AG10803 (cell line): ENCODE data around the gene FCAMR.

ENCODE experiments used
- DNase-seq: peaks from one replicate; pipeline ENCODE4 v3.0.0; 2010; ENCODE audit warnings: low read depth
- H3K4me3 ChIP-seq: 2 replicates; pipeline ENCODE4 v1.5.1; 2011; ENCODE audit warnings: mild to moderate bottlenecking, low read length, control low read depth
- CTCF ChIP-seq: conservative IDR thresholded peaks from 2 replicates; pipeline ENCODE4 v1.5.1; 2011; ENCODE audit warnings: mild to moderate bottlenecking, low read length, control low read depth, inconsistent platforms

FCAMR gene

DNA sequence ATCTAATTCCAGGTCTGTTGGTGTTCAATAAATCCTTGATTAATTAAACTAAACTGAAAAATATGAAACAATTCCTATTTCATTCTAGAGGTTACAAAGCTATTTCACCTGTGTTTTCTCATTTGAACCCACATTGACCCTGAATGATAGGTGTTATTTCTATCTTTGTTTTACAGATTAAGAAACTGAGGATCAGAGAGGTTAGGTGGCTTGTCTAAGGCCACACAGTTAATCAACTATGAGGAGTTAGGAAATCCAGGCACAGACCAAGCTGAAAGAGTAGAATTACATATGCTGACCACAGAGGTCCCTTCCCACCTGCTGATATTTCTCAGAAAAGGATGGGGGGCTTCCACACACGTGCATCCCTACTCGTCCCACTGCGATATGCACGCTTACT, 24.5 kb downstream of the FCAMR start:
- DNase-seq: no peak
- H3K4me3 ChIP-seq: no peak overlapping the region
- TF ChIP-seq CTCF: no peak

DNA sequence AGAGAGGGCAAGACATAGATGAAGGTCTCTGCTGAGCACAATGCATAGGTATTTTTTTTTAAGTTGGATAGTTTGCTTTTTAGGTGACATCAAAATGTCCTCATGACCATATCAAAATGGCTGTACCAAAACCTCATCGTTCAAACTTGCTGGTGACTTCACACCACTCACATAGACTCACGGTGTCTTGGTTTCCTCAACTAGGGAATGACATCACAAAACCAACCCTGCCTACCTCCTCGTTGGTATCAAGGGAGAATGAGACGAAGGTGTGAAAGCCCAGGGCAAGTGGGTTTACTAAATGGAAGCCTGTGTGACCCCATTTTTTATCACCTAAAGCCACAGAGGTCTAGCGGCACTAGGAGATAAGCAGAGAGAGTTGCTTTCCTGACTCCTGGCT, 25.6 kb downstream of the FCAMR start:
- no peak for DNase-seq
- no peak overlapping the region for H3K4me3 ChIP-seq
- no peak for TF ChIP-seq CTCF

GRCh38 chr1:206941766-206942418, 28.4 kb downstream of the FCAMR start:
- no peak for TF ChIP-seq CTCF
- H3K4me3 ChIP-seq: no peak overlapping the region
- DNase-seq: no peak

DNA sequence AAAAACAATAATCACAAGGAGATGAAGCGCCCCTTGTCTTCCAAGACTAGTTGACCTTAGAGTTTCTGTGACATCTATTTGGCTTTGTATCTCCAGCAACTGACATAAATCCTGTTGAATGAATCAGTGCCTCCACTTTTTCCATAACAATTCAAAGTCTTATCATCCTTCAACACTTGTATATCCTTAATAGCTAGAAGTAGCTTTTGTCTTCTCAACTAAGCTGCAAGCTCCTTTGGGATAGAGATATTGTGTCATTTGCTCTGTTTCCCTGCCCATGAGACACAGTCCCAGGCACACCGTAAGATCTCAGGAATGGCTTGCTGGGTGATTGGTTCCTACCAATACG, 29.7 kb downstream of the FCAMR start:
- no peak for TF ChIP-seq CTCF
- no peak overlapping the region for H3K4me3 ChIP-seq
- no peak for DNase-seq

GRCh38 chr1:206939841-206940587, 30.2 kb downstream of the FCAMR start:
- no peak for TF ChIP-seq CTCF
- no peak for DNase-seq
- H3K4me3 ChIP-seq: no peak overlapping the region

- TF ChIP-seq CTCF: no peak
- no peak for DNase-seq
- H3K4me3 ChIP-seq: no peak overlapping the region
Observed at GRCh38 chr1:206939131-206939530, 31.1 kb downstream of the FCAMR start.

- no peak overlapping the region for H3K4me3 ChIP-seq
- DNase-seq: no peak
- no peak for TF ChIP-seq CTCF
Observed at GRCh38 chr1:206937425-206937824, 32.8 kb downstream of the FCAMR start.
